ENCODE results near the gene RBM17. TPM values are rescaled to one million over a fixed set of nuclear protein-coding genes. Genes with fewer than 3 reads are reported as not detected.
"Not testable (repeated sequence)": the region's sequence is repeated elsewhere in the genome, so short reads cannot be mapped to it uniquely, and the experiment has no call there.

RBM17 gene
- total RNA-seq, 1 donor from 2014 or later, result 33.2 TPM

- Histone ChIP-seq H3K36me3 (ENCODE audit: control insufficient read depth, insufficient read depth, low read length) (peaks cover 7% of the 10 kb centered on the region), H3K27me3 (ENCODE audit: control insufficient read depth, insufficient read depth, low read length) (no peaks in the 10 kb centered on the region), H3K4me3 (ENCODE audit: low read depth, low read length) (no peak overlapping the region)
- DNase-seq (ENCODE audit: low read depth), result no peak
- no peak for TF ChIP-seq CTCF (IDR thresholded peaks at IDR 0.05; ENCODE audit: insufficient read depth, low read length, severe bottlenecking)
- no peak for FAIRE-seq
Measured at GRCh38 chr10:6098156-6098555, 9.3 kb downstream of the RBM17 start.

- H3K36me3 ChIP-seq (ENCODE audit: control insufficient read depth, insufficient read depth, low read length), result peaks cover 9% of the 10 kb centered on the region
- no peak for DNase-seq (ENCODE audit: low read depth)
Measured at GRCh38 chr10:6100370-6100769, 11.5 kb downstream of the RBM17 start.

DNA sequence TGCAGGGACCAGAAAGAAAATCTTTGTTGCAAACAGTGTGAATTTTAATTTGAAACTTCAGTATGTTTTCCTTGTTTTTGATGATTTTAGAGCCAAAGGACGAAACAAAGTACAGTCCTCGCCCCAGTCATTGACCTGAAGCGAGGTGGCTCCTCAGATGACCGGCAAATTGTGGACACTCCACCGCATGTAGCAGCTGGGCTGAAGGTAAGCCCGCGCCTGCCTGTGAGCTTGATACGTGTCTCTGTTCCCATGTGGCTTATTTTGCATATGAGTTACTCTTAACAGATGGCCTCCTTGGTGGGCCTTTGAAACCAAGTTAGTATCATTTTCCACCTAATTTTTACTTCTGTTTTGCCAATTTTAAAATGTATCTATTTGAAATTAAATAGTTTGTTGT lies 12.3 kb downstream of the RBM17 start:
- no peaks in the 10 kb centered on the region for H3K27me3 ChIP-seq (ENCODE audit: control insufficient read depth, insufficient read depth, low read length)
- TF ChIP-seq CTCF (IDR thresholded peaks at IDR 0.05; ENCODE audit: insufficient read depth, low read length, severe bottlenecking), result no peak
- H3K36me3 ChIP-seq (ENCODE audit: control insufficient read depth, insufficient read depth, low read length), result peaks cover 9% of the 10 kb centered on the region
- FAIRE-seq, result no peak
- no peak overlapping the region for H3K4me3 ChIP-seq (ENCODE audit: low read depth, low read length)
- no peak for DNase-seq (ENCODE audit: low read depth)

More at GRCh38 chr10:6100370-6100769, 11.5 kb downstream of the RBM17 start:
- H3K4me3 ChIP-seq (ENCODE audit: low read depth, low read length), result no peak overlapping the region
- H3K27me3 ChIP-seq (ENCODE audit: control insufficient read depth, insufficient read depth, low read length), result no peaks in the 10 kb centered on the region
- TF ChIP-seq CTCF (IDR thresholded peaks at IDR 0.05; ENCODE audit: insufficient read depth, low read length, severe bottlenecking), result no peak
- FAIRE-seq, result no peak

DNA sequence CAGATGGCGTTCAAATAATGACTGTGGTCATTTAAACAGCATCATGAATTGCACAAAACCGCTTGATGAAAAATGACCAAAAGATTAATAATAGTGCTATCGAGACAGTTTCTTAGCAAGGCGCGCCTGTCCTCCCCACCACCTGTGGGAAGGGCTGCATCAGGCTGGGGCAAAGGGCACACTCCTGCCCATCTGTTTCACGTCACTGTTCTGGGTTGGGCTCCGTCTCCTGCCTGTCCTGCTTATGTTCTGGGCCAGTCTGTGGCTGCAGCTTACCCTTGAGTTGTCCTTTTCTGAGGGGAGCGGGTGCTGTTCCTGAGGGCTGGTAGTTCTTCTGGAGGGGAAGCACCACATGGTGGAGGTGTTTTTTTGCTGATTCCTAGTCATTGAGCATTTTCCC lies 13.3 kb downstream of the RBM17 start:
- no peaks in the 10 kb centered on the region for H3K27me3 ChIP-seq (ENCODE audit: control insufficient read depth, insufficient read depth, low read length)
- H3K4me3 ChIP-seq (ENCODE audit: low read depth, low read length), result no peak overlapping the region
- no peak for TF ChIP-seq CTCF (IDR thresholded peaks at IDR 0.05; ENCODE audit: insufficient read depth, low read length, severe bottlenecking)
- FAIRE-seq (no peak), DNase-seq (ENCODE audit: low read depth) (no peak)
- H3K36me3 ChIP-seq (ENCODE audit: control insufficient read depth, insufficient read depth, low read length), result peaks cover 9% of the 10 kb centered on the region

- Histone ChIP-seq H3K36me3 (ENCODE audit: control insufficient read depth, insufficient read depth, low read length) (peaks cover 10% of the 10 kb centered on the region), H3K4me3 (ENCODE audit: low read depth, low read length) (no peak overlapping the region), H3K27me3 (ENCODE audit: control insufficient read depth, insufficient read depth, low read length) (no peaks in the 10 kb centered on the region)
- no peak for TF ChIP-seq CTCF (IDR thresholded peaks at IDR 0.05; ENCODE audit: insufficient read depth, low read length, severe bottlenecking)
- no peak for DNase-seq (ENCODE audit: low read depth)
- no peak for FAIRE-seq
Measured at GRCh38 chr10:6103591-6103990, 14.8 kb downstream of the RBM17 start.

DNA sequence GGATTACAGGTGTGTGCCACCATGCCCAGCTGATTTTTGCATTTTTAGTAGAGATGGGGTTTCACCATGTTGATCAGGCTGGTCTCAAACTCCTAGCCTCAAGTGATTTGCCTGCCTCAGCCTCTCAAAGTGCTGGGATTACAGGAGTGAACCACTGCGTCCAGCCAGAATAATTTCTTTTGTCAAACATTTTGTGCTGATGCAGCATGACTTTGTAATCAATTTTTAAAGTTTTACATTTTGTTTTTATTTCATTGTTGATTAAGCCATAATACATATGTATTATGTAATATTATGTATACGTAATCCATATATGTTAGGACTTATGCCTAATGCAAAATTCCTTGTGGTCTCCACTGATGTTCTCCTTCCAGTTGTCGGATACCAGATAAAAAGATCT lies 18.8 kb downstream of the RBM17 start:
- not testable (repeated sequence) for H3K27me3 ChIP-seq (ENCODE audit: control insufficient read depth, insufficient read depth, low read length); FAIRE-seq; DNase-seq (ENCODE audit: low read depth); H3K4me3 ChIP-seq (ENCODE audit: low read depth, low read length)
- peaks cover 23% of the 10 kb centered on the region for H3K36me3 ChIP-seq (ENCODE audit: control insufficient read depth, insufficient read depth, low read length)

Data from bronchial epithelial cell (primary cell).